ENCODE data around the gene ANKLE2. TPM values are rescaled to one million over a fixed set of nuclear protein-coding genes. Genes with fewer than 3 reads are reported as not detected.

Gene ANKLE2
- total and polyA plus RNA-seq, 2 of the 13 experiments (the other 11 are each of a cell fraction or from before 2014, with no cell fraction given) = 35.3 to 37.1 TPM

GRCh38 chr12:132687211-132688164 is 74.1 kb downstream of the ANKLE2 start, which contains the start of the genes POLE and PXMP2 (continued):
- TF ChIP-seq ZSCAN21 (CRISPR knock-in tag; IDR thresholded peaks at IDR 0.05; ENCODE audit: borderline replicate concordance) (peak; percentile 52; the same call in 1 of the 2 replicates), RBM39 (IDR thresholded peaks at IDR 0.05; ENCODE audit: low read depth, low read length, poor library complexity, severe bottlenecking) (peak; percentile 67), SALL2 (CRISPR knock-in tag; IDR thresholded peaks at IDR 0.05) (peak; percentile 93), HOXA3 (CRISPR knock-in tag; IDR thresholded peaks at IDR 0.05) (peak; percentile 55), THAP11 (CRISPR knock-in tag; IDR thresholded peaks at IDR 0.05) (peak; percentile 78), HINFP (CRISPR knock-in tag; IDR thresholded peaks at IDR 0.05; ENCODE audit: low read depth) (peak; percentile 48; the same call in 1 of the 2 replicates), FOXK1 (CRISPR knock-in tag; IDR thresholded peaks at IDR 0.05; ENCODE audit: borderline replicate concordance, low read depth) (peak; percentile 49; the same call in 1 of the 2 replicates), ZNF143 (CRISPR knock-in tag; IDR thresholded peaks at IDR 0.05) (no peak), ATF5 (CRISPR knock-in tag; IDR thresholded peaks at IDR 0.05; ENCODE audit: low read depth) (0 out of 2 replicates have a peak, but pooled peaks have one; percentile 42), ISL2 (CRISPR knock-in tag; IDR thresholded peaks at IDR 0.05) (no peak), MIXL1 (CRISPR knock-in tag; IDR thresholded peaks at IDR 0.05) (peak; percentile 40), ZBTB49 (CRISPR knock-in tag; IDR thresholded peaks at IDR 0.05; ENCODE audit: borderline replicate concordance) (no peak), ZBTB40 (IDR thresholded peaks at IDR 0.05) (no peak), ZBTB40 (CRISPR knock-in tag; IDR thresholded peaks at IDR 0.05) (no peak; the same call in 1 of the 2 replicates)
